ENCODE data around the gene LMOD2. TPM values are rescaled to one million over a fixed set of nuclear protein-coding genes. Genes with fewer than 3 reads are reported as not detected.
A peak's percentile ranks its signal among the peaks of the same experiment; 100 is the strongest.

Gene LMOD2
- total RNA-seq, 2 donors from 2014 or later: not detected

- no peak for DNase-seq (ENCODE audit: low spot score)
- intact Hi-C loops (cut with DNase I): no loop called here
Measured at GRCh38 chr7:123665157-123665556, 9.5 kb downstream of the LMOD2 start.

DNA sequence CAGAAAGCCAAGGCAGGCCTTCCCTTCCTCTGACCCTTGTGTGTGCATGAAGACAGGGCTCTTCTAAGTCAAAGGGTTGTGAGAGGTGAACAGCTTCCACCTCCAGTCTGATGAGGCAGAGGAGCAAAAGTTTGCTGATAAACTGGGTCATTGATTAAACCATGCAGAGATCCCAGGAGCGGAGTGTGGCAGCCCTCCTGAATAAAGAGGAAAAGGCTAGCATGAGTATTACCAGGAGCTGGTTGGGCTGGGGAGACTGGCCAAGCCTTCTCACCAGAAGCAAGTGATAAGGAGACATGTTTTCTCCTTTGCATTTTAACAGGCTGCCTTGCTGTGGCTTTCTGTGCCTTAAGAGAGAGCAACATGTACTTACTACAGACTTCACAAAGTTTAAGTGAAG is 10.2 kb downstream of the LMOD2 start:
- intact Hi-C loops (cut with DNase I): no loop called here
- no peak for DNase-seq (ENCODE audit: low spot score)

DNA sequence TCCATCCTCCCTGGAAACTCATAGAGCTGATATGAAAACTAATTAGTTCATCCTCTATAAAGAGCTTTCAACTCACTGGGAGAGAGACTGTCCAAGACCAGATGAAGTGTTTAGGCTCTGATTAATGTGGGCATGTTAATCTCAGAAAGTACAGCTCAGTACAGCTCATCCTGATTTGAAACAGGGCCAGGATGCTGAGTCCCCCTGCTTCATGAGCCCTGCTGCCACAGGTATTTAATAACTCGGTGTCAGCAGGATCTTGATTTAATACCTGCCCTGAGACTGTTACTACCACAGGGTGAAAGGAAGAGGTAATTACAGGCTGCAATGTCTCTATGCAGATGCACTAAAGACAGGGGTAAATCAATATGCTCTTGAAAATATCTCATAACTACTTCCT is 10.8 kb downstream of the LMOD2 start:
- no peak for DNase-seq (ENCODE audit: low spot score)
- intact Hi-C loops (cut with DNase I): no loop called here

DNA sequence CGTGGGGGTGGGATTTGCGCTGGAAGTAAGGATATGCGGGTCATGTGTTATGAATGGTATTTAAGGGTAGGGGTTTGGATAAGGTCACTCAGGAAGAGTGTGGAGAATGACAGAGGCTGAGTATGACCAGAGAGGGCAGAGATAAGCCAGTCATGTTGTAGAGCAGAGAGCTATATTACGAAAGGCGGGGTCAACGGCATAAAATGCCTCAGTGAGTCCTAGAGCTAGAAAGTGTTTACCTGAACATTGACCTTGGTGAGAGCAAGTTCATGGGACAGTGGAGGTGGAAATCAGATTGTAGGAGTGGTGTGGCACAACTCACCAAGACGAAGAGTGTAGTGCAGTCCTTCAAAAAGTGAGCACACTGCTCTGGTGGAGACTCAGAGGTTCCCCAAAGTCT is 13.8 kb downstream of the LMOD2 start:
- intact Hi-C loops (cut with DNase I): no loop called here
- DNase-seq (ENCODE audit: low spot score): no peak

GRCh38 chr7:123673137-123673732 is 17.6 kb downstream of the LMOD2 start:
- intact Hi-C loops (cut with DNase I): loop anchor here in 1 of 2 donors (10.0 kb wide), 1 partner anchor 192 kb away; no protein-coding TSS in a partner anchor

GRCh38 chr7:123673752-123674398 is 18.2 kb downstream of the LMOD2 start:
- no peak for DNase-seq (ENCODE audit: low spot score)

More at GRCh38 chr7:123673137-123673732, 17.6 kb downstream of the LMOD2 start:
- DNase-seq (ENCODE audit: low spot score): no peak

GRCh38 chr7:123674399-123675180 is 18.9 kb downstream of the LMOD2 start:
- no peak for DNase-seq (ENCODE audit: low spot score)
- intact Hi-C loops (cut with DNase I): loop anchor here in 1 of 2 donors (10.0 kb wide), 1 partner anchor 190 kb away; no protein-coding TSS in a partner anchor

More at GRCh38 chr7:123673752-123674398, 18.2 kb downstream of the LMOD2 start:
- intact Hi-C loops (cut with DNase I): loop anchor here in 1 of 2 donors (10.0 kb wide), 1 partner anchor 191 kb away; no protein-coding TSS in a partner anchor

DNA sequence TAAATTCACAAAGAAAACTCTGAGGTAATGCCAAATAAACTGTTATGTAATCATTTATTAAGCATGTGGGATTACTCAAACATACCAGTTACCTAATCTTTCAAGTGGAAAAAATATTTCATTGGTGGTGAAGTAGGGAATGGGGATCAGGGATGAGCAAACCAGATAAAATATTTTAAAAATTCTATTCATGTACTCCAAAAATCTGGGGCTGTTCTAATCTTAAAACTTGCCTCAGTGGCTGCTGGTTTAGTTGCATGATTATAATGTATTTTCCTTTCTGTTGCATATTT is 19.5 kb downstream of the LMOD2 start:
- intact Hi-C loops (cut with DNase I): loop anchor here in 1 of 2 donors (10.0 kb wide), 1 partner anchor 190 kb away; no protein-coding TSS in a partner anchor
- no peak for DNase-seq (ENCODE audit: low spot score)

- DNase-seq (ENCODE audit: low spot score): no peak
- intact Hi-C loops (cut with DNase I): loop anchor here in 1 of 2 donors (10.0 kb wide), 1 partner anchor 188 kb away; no protein-coding TSS in a partner anchor
Measured at GRCh38 chr7:123677061-123677715, 21.5 kb downstream of the LMOD2 start.

- no peak for DNase-seq (ENCODE audit: low spot score)
- intact Hi-C loops (cut with DNase I): loop anchor here in 1 of 2 donors (10.0 kb wide), 1 partner anchor 185 kb away; no protein-coding TSS in a partner anchor
Measured at GRCh38 chr7:123679614-123680013, 23.9 kb downstream of the LMOD2 start.

- DNase-seq (ENCODE audit: low spot score): no peak
- intact Hi-C loops (cut with DNase I): no loop called here
Measured at GRCh38 chr7:123680580-123680979, 24.9 kb downstream of the LMOD2 start.

- intact Hi-C loops (cut with DNase I): no loop called here
Measured at GRCh38 chr7:123681561-123681960, 25.9 kb downstream of the LMOD2 start.

DNA sequence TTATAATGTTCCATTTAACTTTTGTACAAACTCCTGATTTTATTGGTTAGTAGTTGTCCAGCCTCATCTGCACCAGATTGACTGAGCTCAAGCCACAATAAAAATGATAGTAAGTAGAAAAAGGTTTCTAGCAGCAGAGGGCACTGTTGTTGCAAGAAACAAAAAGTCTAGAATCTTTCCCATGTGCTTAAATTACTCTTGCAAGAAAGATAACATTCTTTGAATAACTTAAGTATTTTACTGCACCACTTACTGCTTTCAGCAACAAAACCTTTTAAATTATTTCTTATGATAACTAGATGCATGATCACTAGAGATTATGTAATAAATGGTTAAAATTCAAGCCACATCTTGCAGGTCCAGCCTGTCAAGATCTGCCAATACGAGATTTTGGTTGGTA is 27.0 kb downstream of the LMOD2 start:
- intact Hi-C loops (cut with DNase I): no loop called here
- DNase-seq (ENCODE audit: low spot score): no peak

More at GRCh38 chr7:123681561-123681960, 25.9 kb downstream of the LMOD2 start:
- no peak for DNase-seq (ENCODE audit: low spot score)

DNA sequence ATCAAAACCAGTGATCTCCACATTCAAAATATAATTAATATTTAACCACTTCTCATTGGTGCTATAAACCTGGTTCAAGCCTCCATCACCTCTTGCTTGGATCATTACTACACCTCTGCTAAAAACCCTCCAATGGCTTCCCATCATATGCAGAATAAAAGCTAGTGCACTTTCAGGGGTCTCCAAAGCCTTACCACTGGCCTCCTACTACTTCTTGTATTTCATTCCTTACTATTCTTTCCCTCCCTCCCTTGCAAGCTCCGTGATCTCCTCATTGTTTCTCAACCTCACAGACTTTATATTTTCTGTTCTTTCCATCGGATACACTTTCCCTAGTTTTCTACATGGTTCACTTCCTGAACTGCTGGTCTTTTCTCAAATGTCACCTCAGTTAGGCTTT is 31.5 kb downstream of the LMOD2 start:
- intact Hi-C loops (cut with DNase I): no loop called here
- no peak for DNase-seq (ENCODE audit: low spot score)

GRCh38 chr7:123687727-123688126 is 32.1 kb downstream of the LMOD2 start:
- no peak for DNase-seq (ENCODE audit: low spot score)
- intact Hi-C loops (cut with DNase I): no loop called here

DNA sequence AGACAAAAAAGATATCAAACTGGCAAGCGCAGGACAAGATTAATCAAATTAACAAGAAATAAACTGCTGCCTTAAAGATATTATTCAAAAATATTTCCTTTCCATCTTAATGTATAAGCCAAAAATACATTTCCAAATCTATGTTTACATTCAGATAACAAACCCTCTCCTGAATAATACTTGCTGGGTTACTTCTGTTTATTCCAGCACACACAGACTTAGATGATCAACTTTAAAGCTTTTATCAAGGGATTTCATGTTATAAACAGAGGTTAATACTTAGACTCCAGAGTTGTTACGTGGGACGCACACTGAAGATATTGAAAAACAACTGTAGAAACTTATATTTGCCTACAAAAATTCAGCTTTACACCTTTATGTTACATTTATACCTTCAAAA is 33.6 kb downstream of the LMOD2 start:
- intact Hi-C loops (cut with DNase I): no loop called here
- no peak for DNase-seq (ENCODE audit: low spot score)

DNA sequence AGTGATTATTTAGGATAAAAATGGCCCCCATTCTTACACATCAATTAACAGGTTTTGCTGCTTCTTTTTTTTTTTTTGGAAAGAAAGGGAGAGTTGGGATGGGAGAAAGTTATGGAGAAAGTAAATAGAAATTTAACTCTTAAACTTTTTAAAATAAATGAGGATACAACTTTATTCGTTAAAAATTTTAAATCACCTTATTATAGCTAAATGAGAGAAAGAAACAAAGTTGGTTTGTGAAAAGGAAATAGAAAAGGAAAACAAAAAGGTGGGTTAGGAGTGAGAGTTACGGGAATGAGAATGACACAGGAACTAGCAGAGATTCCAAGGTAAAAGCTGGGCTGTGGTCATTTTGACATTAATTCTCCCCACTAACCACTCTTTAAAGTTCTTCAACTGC is 34.9 kb downstream of the LMOD2 start:
- DNase-seq (ENCODE audit: low spot score): no peak
- intact Hi-C loops (cut with DNase I): no loop called here

DNA sequence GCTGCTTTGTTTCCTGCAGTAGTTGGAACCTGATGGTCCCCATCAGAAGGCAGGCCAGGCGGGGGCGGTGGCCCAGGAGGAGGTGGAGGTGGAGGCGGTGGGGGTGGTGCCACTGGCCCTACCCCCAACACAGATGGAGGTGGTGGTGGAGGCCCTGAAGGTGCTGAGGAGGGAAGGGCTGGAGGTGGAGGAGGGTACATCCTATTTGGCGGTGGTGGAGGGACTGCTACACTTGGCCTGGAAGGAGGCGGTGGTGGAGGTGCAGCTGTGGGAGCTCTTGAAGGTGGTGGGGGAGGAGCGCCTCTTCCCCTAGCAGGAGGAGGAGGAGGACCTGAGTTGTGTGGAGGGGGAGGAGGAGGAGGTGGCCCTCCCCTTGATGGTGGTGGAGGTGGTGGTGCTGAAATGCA is 36.8 kb downstream of the LMOD2 start:
- intact Hi-C loops (cut with DNase I): no loop called here
- DNase-seq (ENCODE audit: low spot score): peak; percentile 54

GRCh38 chr7:123695944-123696677 is 40.4 kb downstream of the LMOD2 start:
- intact Hi-C loops (cut with DNase I): no loop called here

More at GRCh38 chr7:123695944-123696677, 40.4 kb downstream of the LMOD2 start:
- DNase-seq (ENCODE audit: low spot score): no peak
